ENCODE data around the gene ANKRD55.
"Not testable (repeated sequence)": the region's sequence is repeated elsewhere in the genome, so short reads cannot be mapped to it uniquely, and the experiment has no call there.

The ANKRD55 gene

DNA sequence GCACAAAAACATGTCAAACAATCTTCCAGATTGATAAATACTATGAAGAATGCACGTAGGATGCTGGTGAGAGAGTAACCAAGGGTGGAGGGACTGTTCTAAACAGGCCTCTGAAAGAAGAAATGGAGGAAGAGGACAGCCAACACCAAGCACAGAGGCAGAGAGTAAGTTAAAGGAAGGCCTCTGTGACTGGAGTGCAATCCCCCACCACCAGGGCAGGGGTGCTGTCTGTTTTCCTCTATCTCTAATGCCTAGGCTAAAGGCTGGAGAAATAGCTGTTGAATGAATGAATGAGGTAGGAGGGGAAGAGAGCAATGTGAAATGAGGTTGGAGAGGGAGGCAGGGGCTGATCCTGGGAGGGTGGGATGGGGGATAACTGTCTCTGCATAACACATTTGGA, 88.9 kb downstream of the ANKRD55 start:
- DNase-seq (ENCODE audit: low spot score) = no peak

DNA sequence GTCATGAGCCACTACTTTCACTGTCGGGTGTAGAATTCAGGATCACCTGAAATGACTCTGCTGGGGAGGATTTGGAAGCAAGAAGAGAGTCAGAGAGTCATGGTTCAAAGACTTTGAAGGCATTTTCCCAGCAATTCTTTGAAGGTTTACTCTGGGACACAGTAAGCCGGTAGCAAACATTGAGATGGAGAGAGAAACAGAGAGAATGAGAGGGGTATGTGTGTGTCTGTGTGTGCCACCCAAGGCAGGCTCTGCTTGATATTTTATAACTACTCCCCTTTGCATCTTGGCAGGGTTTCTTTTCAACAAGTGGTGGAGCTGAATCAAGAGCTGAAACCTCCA, 89.8 kb downstream of the ANKRD55 start:
- no peak for DNase-seq (ENCODE audit: low spot score)

DNA sequence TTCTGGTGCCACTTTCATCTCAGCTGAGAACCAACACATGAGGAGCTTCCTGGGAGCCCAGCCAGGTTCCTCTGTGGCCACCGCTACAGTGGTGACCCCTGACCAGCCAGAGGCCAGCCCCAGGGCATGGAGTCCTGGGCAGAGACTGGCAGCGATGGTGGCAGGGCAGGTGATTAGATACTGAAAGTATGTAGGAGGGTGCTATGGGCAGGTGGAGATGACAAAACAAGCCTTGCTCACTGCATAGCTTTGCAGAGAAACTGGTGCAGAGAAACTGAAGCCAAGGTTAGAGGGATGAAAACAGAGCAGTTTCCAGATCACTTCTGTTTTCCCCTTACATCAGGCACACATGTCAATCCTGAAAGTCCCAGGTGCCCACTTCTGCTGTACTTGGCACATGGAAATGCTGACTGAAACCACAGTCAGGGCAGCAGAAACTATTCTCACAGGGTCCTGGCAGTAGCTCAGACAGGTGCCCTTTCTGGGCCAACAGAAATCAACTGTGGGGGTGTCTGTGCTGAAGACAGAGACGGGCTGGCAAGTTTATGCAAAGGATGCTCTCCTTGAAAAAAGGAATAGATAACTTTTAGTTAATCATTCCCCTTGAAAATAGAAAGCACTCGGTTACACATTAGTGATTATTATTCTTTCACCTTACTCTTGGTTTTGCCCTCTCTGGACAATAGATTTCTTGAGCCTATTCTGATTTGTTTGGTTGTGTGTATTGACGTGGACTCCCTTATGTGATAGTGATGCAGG, 90.3 kb downstream of the ANKRD55 start:
- DNase-seq (ENCODE audit: low spot score) = peak; percentile 90

DNA sequence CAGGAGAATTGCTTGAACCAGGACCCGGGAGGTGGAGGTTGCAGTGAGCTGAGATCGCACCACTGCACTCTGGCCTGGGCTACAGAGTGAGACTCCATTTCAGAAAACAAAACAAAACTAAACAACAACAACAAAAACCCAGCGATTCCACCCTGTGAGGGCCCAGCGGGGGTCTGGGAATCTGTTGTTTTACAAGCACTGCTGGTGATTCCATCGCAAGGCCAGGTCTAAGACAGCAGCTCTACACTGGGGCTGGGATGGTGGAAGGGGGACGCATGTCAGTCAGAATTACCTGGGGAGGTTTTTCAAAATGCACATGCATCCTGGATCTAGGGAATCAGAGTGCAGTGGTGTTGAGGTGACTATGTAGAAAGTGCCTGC, 90.9 kb downstream of the ANKRD55 start:
- no peak for DNase-seq (ENCODE audit: low spot score)

DNA sequence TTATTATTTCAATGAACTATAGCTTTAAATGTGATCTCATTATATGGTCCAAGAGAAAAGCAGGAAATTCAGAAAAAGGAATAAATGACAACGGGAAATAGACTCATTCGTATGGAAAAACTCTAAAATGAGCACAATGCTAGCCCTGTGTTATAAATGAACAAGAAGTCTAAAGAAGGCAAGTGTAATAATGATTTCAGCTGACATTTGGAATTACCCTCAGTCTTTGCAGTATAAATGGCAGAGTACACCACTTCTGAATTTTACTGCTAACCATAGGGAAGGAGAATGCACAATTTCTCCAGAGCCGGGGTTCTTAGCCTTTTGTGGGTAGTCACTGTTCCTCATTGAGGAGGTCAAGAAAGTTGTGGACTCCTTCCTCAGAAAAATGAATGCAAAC, 93.1 kb downstream of the ANKRD55 start:
- DNase-seq (ENCODE audit: low spot score) = no peak

DNA sequence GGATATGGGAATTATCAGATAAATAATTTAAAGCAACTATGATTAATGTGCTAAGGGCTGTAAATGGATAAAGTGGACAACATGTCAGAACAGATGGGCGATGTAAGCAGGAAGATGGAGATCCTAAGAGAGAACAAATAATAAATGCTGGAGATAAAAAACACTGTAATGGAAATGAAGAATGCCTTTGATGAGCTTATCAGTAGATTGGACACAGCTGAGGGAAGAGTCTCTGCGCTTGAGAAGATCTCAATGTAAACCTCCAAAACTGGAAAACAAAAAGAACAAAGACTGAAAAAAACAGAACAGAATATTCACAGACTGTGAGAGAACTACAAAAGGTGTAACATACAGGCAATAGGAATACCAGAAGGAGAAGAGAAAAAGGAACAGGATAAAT, 102.5 kb downstream of the ANKRD55 start:
- no peak for DNase-seq (ENCODE audit: low spot score)

DNA sequence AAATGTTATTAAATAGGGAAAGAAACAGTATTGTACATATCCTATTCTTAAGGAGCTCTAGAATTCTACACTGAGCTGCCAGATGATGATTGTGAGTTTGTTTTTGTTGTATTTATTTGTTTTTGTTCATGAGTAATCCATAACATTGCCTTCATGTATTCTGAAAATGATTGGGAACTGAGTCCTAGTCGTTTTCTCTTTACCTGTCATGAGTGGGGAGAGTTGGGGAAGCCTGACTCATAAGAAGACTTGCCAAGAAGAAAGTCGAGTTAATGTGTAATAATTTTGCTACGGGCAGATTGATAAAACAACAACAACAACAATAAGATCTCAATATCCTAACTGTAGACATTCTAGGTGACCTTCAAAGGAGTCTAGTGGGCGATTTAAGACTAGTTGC, 103.8 kb downstream of the ANKRD55 start:
- peak; percentile 56 for DNase-seq (ENCODE audit: low spot score)

DNA sequence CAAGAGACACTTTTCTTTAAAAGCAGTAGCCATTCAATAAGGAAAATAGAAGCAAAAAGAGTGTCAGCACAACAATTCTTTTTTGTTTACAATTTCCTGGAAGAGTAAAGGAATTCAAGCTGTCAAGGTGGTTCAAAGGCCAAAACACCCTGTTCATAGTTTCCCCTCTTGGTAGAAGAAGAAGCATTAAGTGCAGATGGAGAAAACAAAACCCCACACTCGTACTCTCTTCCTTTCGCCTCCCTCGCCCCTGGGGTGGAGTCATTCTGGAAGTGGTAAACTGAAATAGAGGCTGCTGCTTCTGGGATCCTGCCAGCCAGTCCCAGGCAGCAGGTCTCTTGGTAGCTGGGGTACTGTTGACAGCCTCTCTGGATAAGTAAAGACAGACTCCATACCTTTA, 105.0 kb downstream of the ANKRD55 start:
- no peak for DNase-seq (ENCODE audit: low spot score)

DNA sequence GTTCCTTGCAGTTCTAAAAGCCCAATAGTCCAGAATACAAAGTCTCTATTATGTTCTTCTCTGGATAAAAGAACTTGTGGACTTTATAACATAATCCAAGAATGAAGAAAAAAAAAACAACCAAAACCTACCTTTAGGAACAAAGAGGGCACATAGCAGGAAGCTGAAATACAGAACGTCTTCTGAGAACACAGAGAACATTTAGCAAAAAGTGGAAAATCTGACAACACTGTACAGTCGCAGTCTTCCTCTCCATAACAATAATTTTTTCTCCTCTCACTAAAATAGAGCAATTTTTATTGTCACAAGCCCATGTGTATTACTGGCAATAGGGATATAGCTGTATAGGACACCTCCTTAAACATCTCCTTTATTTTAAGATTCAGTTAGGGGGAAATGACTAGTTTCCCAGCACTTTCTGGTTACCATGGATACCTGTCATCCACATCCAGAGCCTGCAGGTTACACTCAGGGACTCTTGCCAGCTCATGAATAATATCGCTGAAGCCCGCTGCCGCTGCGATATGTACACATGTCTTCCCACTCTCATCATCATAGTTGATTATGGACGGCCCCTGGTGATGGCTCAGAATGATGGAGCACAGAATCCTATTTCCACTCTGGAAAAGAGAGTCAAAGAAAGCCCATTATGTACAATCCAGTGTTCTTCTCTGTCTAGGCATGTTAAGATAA, 106.5 kb downstream of the ANKRD55 start:
- DNase-seq (ENCODE audit: low spot score) = peak; percentile 66

DNA sequence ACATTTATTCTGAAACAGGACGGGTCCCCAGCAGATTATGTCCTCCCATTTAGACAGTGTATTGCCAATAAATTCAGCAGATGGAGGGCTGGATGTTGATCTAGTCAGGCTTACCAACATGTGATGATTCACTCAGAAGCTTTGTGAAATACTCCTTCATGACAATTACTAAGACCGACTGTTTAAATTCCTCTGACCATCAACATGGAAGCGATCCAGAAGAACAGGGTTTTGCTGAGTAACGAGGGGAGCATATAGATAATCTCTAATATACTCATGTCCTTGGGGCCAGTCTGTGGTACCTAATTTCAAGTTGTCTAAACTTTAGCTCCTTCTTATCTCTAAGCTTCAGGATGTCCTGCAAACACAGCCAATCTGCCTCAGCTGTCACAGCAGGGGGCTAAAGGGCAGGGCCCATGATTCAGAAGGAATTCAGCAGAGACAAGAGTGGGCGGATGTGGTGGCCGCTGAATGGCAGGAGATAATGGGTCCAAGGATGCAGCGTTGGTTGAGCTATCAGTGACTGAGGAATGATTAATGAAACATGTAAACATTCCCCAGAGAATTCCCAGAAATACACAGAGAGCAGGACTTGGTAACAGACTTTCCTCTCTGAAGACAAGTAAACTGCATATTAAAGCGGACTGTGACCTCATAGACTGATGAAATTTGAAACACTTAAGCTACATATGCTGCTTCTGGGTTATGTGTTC, 109.4 kb downstream of the ANKRD55 start:
- DNase-seq (ENCODE audit: low spot score) = peak; percentile 98

DNA sequence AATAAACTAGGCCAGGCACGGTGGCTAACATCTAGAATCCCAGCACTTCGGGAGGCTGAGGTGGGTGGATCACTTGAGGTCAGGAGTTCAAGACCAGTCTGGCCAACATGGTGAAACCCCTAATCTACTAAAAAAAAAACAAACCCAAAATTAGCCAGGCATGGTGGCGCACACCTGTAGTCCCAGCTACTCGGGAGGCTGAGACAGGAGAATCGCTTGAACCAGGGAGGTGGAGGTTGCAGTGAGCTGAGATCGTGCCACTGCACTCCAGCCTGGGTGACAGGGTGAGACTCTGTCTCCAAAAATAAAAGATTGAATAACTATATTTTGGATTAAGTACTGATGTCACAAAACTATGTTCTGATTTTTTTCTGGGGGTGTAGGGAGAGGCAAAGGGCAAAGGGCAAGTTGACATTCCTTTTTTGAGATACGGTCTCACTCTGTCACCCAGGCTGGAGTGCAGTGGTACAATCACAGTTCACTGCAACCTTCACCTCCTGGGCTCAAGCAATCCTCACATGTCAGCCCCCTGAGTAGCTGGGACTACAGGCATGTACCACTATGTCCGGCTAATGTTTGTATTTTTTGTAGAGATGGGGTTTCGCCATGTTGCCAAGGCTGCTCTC, 110.7 kb downstream of the ANKRD55 start:
- DNase-seq (ENCODE audit: low spot score) = not testable (repeated sequence)

DNA sequence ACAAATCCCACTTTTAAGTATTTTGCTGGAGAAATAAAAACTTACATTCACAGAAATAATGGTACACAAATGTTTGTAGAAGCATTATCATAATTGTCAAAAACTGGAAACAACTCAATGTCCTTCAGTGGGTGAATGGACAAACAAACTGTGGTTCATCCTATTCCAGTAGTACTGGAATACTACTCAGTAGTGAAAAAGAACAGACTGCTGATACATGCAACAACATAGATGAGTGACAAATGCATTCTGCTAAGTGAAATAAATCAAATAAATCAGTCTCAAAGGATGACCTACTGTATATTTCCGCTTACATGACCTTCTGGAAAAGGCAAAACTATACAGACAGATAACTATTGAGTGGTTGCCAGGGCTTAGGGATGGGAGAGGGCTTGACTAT, 114.1 kb downstream of the ANKRD55 start:
- DNase-seq (ENCODE audit: low spot score) = no peak

DNA sequence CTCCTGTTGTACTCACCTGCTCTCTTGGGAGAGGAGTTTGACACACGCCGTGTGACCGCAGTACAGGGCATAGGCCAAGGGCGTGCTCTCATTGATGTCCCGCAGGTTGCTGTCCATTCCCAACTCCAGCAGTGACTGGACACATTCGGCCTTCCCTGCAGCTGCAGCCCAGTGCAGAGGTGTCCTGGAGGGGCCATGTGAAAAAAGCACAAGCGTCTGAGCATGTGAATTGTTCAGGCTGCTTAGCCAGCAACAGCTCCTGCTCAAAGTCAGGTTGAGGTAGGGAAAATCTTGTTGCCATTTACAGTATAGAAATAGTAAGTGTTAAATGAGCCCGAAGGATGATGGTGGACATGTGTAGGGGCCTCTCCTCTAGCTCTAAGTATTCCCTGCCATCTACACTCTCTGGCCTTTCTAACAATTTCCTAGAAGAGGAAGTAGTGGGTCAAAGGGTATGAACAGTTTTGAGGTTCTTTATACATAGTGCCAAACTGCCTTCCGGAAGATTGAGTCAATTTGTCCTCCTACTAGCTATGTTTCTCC, 116.5 kb downstream of the ANKRD55 start:
- peak; percentile 61 for DNase-seq (ENCODE audit: low spot score)

DNA sequence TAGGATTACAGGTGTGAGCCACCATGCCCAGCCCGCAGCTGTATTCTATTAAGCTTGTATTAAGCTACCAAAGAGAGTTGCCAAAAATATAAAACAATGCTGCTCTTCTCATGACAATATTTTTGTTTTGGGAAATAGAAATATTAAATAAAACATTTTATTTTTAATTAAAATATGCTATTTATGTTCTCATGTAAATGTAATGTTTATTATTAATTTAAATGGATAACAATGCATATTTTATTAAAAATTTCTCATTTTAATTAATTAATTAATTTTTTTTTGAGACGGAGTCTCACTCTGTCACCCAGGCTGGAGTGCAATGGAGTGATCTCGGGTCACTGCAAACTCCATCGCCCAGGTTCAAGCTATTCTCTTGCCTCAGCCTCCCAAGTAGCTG, 117.5 kb downstream of the ANKRD55 start:
- no peak for DNase-seq (ENCODE audit: low spot score)

DNA sequence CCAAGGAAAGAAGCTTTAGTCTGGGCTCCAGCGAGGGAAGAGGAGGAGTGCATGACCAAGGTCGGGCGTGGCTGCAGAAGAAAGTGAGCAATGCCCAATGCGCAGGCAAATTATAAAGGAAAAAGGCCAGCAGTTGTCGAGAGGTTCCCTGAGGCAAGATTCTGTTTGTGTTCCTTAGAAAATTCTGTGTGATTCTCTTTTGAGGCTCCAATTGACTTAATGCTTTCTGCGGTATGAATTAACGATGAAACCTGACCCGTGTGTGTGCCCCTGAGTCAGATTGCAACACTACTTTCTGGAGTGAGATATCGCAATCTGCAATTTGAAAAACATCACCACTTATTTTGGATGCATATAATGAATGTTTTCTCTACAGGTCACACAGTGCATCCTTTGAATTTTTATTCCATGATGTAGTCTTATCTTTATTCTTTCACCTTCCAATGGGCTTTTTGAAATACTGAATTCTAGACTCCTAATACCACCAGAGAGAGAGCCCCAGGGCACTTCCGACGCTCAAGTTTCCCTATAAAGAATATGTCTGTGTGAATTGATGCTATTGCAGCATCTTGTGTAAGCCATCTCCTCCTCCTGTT, 120.5 kb downstream of the ANKRD55 start:
- DNase-seq (ENCODE audit: low spot score) = no peak

DNA sequence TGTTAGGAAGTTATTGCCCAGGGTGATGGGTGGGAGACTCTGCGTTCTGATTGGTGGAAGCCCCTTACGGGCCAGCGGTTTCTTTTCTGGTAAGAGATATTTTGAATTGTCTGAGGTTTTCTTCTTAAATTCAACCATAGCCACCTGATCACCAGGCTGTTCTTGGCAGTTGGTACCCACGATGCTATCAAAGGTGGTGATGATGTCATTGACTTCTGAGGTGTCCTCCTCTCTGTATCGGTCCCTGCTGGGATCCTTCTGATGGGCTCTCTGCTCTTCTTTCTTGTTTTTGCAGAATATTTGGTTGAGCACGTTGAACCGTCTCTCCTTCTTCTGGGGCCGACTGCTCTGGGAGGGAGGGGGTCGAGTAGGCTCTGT, 121.7 kb downstream of the ANKRD55 start:
- DNase-seq (ENCODE audit: low spot score) = no peak

DNA sequence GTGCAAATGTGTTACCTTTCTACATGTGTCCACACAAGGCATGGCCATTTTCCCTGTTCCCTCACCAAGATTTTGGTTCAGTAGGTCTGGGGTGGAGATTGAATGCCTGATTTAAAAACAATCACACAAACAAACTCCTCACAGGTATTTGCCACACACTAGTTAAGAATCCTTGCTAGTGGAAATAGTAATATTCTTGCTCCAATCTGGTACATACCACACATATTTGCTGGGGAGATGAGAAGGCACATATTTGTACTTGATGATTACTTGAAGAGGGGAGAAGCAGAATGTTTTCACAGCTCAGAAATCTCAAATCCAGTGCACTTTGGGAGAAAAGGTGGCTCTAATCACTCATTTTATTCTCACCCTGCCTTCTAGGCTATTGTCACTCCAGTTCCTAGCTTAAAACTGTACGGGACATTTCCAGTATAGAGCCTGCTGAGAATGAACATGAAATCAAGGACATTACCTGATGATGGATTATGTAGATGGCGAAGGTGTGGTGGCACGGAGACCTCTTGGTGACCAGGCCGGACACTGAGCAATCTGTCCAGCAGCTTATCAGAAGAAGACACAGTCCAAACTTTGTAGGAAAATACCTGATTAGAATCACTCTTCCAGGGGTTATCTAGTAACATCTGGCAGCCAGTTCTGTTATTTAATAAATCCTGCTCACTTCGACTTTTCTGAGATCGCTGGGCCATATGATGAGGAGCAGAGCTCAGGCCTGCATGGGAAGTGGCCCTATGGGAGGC, 122.3 kb downstream of the ANKRD55 start:
- peak; percentile 22 for DNase-seq (ENCODE audit: low spot score)

DNA sequence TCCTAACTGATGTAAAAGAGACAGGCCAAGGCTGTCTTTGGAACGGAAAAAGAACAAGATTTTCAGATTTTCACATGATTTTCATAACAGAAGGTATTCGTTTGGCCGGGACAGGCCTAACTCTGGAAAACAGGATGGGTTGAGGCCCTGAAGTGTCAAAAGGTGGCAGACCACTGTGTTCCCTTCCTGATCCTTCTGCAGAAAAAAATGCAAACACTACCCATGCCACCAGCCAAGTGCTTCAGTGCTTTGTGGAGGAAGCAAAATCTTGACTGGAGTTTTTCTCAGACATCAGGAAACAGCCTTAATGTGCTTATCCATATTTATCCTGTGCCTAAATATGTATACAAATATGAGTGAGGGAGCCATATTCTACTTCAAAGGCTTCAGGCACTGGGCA, 124.9 kb downstream of the ANKRD55 start:
- no peak for DNase-seq (ENCODE audit: low spot score)

DNA sequence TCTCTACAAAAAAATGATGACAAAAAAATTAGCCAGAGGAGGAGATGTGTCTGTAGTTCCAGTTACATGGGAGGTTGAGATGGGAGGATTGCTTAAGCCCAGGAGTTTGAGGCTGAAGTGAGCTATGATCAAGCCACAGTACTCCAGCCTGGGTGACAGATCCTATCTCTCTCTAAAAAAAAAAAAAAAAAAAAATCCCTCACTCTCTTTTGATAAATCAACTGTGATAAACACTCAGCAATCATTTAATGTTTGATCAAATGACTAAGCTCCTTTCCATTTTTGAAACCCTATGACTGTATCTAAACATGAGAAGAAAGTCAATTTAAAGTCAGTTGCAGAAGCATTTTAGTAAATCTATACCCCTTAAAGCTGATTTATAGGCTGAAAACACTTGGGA, 126.3 kb downstream of the ANKRD55 start:
- peak; percentile 37 for DNase-seq (ENCODE audit: low spot score)

DNA sequence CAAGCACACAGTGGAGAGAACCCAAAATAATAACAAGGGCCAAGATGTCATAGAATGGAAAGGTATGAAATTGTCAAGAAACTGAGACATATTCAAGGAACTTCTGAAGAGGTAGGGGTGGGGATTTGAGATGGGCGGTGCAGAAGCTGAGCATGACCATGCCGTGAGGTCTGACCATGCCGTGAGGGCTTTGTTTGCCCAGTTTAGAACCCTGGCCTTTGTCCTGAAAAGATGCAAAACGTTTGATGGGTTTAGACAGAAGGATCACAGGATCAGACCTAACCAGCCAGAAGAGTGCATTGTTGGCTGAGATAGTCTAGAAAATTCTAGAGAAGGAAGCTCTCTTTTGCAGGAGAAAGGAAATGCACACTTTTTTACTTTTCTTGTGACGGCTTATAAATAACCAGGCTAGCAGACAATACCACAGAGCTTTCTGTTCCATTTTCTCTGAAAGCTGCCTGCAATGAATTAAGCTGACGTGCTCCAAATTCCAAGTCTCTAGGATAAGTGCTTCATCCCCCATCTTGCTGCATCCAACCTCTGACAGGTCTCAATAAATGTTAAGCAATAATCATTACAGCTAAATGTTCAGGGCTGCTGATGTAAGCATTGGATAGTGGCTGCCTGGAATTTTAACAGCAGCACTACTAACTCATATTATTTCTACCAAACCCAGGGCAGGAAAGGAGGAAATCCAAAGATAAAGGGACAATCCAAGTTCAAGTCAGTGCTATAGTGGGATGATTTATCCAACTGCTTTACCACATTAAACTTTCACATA, 127.4 kb downstream of the ANKRD55 start:
- no peak for DNase-seq (ENCODE audit: low spot score)

DNA sequence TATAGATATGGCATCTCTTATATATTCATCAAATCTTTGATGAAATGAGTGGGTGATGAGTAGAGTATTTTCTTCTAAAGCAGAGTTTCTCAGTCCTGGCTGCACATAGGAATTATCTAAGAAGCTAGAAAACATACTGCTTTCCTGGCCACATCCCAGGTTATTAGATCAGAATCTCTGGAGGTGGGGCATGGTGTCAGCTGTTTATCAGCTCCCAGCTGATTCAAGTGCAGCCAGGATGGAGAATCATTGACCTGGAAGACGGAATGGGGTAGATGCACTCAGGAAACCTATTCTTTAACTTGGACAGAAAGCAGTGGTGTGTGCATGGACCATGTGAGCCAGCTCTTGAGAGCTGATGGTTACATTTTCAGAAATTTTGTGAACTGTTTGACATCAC, 130.2 kb downstream of the ANKRD55 start:
- DNase-seq (ENCODE audit: low spot score) = peak; percentile 65
